Retinal pigment epithelial cell (primary cell): ENCODE measurements around the gene RNF31.

Source experiments
- DNase-seq: peaks from one replicate; pipeline ENCODE4 v3.0.0-alpha.2; 2010; ENCODE audit warnings: low read depth
- H3K4me3 ChIP-seq: 2 replicates; pipeline ENCODE4 v1.5.1; 2011; ENCODE audit warnings: mild to moderate bottlenecking, low read length, control low read depth, moderate library complexity
- TF ChIP-seq, protein P1 (sequence below): conservative IDR thresholded peaks from 2 replicates; pipeline ENCODE4 v1.5.1; 2011; ENCODE audit warnings: low read depth, low read length, control low read depth, inconsistent platforms

The RNF31 gene

DNA sequence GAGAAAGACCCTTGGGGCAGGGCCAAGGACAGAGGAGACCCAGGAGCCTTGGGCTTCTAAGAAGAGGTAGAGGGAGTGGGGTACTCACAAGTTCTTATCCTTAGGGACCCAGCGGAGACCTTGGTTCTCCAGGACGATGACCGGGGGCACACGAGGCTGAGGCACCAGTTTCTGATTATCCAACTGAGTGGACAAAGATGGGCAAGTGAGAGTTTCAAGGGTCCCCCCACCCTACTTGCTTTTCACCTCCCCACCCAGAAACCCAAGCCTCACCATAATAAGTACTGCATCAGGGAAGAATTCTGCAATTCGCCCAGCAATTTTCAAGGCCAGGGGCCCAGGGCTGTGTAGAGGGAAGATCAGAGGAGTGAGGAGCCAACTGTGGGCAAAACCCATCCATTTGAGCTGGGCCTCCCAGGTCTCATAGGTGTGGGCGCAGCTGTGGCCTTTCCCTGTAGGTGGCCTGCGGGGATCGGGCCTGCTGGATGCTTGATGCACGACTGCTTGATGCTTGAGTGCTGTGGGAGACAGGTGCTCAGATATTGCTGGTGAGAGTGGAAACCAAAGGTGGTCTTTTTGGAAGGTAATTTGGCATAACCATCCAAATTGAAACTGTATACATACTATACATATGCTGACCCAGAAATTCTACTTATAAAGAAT, 7.9 kb upstream of the RNF31 start:
- no peak for DNase-seq
- H3K4me3 ChIP-seq = peak overlapping the region; percentile 96
- TF ChIP-seq, protein P1, sequence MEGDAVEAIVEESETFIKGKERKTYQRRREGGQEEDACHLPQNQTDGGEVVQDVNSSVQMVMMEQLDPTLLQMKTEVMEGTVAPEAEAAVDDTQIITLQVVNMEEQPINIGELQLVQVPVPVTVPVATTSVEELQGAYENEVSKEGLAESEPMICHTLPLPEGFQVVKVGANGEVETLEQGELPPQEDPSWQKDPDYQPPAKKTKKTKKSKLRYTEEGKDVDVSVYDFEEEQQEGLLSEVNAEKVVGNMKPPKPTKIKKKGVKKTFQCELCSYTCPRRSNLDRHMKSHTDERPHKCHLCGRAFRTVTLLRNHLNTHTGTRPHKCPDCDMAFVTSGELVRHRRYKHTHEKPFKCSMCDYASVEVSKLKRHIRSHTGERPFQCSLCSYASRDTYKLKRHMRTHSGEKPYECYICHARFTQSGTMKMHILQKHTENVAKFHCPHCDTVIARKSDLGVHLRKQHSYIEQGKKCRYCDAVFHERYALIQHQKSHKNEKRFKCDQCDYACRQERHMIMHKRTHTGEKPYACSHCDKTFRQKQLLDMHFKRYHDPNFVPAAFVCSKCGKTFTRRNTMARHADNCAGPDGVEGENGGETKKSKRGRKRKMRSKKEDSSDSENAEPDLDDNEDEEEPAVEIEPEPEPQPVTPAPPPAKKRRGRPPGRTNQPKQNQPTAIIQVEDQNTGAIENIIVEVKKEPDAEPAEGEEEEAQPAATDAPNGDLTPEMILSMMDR = no peak

DNA sequence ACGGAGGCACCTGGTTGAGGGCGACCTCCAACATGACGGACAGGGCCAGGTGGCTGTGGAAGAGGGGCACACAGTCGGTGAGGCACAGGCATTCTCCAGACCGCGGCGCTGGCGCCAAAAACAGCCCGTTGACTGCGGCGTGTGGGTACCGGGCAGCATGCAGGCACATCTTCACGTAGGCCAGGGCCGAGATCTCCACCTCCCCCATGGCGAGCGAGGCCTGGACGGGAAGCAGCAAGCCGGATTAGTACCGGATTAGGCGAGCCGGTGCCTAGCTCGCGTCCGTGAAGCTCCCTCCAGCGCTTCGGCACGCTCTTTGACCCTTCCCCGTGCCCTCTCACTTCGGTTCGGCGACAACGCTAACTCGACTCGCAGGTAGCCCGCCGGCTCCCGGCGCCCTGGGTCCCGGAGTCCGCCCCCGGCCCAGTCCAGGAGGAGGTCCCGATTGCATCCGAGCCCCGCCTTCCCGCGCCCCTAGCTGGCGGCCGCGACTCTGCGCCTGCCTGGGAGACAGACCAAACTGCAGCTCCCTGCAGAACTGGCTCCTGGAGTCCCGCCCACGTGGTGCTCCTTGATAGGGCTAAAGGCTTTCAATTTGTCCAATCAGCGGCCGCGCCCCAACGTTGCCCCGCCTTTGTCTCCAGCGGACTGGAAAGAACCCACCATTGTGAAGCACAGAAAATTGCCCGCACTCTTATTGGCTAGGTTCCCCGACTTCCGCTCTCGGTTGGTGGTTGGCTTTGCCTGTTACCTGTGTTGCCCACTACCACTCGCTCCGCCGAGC, 6.0 kb upstream of the RNF31 start, which contains the start of gene EMC9:
EMC9 (minus strand) TSS at position 495 of the 784 bp plus-strand sequence; CDS start at position 208, 287 bp downstream.
- H3K4me3 ChIP-seq = peak within 1 kb of the TSS; percentile 96
- TF ChIP-seq, protein P1 = peak; percentile 19
- DNase-seq = peak; percentile 98

DNA sequence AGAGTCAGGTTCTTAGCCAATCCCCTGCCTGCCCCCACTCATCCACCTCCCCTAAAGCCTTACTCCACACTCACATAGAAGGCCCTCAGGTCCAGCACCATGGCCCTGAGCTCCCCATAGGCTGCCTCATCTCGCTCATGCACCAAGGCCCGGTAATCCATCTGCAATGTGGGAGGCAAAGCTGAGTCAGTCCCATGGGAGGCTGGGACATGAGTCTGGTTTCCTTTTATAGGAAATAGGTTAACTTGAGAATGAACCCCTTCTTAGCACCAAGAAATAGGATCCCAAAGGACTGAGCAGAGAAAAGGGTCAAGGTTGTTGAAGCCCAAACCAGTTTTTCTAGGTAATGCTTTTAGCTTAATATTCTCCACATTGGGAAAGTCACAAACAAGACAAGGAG, 3.8 kb upstream of the RNF31 start:
- TF ChIP-seq, protein P1 = no peak
- DNase-seq = no peak
- H3K4me3 ChIP-seq = no peak overlapping the region

DNA sequence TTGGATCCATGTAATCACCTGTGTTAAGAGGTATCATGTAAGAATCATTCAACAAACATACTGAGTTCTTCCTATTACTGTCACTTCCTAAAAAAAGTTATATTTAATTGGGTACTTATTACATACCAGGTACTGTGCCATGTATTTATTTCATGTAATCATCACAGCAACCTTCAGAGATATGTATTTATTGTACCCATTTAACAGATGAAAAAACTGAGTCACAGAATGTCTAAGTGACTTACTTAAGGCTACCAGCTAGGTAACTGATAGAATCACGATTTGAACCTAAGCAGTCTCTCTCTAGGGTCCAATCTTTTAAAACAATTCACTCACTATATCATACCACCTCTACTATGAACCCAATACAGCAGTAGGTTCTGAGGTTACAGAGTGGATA, 2.8 kb upstream of the RNF31 start:
- TF ChIP-seq, protein P1 = no peak
- DNase-seq = no peak
- no peak overlapping the region for H3K4me3 ChIP-seq

DNA sequence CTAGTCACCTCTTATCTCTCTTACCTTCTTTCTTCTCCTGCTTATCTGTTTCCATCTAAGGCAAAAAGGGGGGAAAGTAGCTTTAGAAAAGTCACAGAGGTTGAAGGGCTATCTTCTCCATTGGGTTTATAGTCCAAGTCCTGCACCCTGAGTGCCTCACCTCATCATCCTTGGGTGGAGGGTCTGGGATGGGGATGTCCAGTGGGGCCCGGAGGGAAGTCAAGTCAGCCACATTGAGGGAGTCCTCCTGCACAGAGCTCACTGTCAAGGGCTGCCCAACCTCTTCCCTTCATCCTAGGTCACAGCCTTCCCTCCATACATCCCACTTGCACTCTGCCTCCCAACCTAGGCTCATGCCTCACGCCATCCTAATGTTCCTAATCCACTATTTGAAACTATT, 2.1 kb upstream of the RNF31 start:
- no peak for DNase-seq
- H3K4me3 ChIP-seq = no peak overlapping the region
- TF ChIP-seq, protein P1 = no peak

DNA sequence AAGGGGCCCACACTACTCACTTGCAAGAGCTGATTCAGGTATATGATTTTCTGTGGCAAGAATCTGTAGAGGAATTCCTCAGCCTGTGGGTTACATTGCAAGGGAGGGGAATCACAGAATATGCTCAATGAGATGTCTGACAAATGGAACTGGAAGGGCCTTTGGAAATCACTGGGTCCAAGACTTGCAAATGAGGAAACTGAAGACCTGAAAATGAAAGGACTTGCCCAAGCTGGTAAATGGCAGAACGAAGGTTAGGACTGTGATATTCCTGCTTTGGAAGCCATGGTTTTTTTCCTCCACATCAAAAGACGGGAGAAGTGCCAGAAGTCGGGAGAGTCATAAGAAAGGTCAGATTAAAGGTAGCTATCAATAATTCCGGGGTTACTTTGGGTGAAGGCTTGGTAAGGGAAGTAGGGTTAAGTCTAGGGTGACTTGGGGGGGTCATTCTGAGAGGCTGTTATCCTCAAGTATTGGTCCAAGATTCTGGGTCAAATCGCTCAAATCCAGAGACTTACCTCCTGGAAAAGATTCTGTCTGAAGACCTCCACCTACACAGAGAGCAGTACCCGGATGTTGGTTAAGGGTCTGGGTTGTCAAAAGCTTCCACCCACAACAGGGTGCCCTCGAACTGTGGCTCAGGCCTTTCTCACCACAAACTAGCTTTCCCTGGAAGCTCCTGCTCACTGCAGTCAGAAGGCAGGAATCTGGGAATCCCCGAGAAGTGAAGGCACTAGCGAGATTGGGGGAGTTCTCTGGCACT, 1.4 kb upstream of the RNF31 start:
- DNase-seq = no peak
- TF ChIP-seq, protein P1 = no peak
- peak overlapping the region; percentile 95 for H3K4me3 ChIP-seq
